ENCODE measurements around the gene LMX1B.

- TF ChIP-seq POLR2A (IDR thresholded peaks at IDR 0.05; ENCODE audit: low read length) (no peak), GATA1 (IDR thresholded peaks at IDR 0.05; ENCODE audit: low read depth, low read length) (no peak)
Observed at GRCh38 chr9:126621061-126621918, 7.6 kb downstream of the LMX1B start.

All from erythroblast (primary cell).